GM12865 (cell line): Measurements from ENCODE around the gene DRAM2.

Experiments
- DNase-seq: peaks from one replicate; pipeline ENCODE4 v3.0.0; 2010; ENCODE audit warnings: low read depth
- H3K4me3 ChIP-seq: 2 replicates; pipeline ENCODE4 v1.5.1; 2011; ENCODE audit warnings: mild to moderate bottlenecking, low read depth, low read length, control low read depth
- TF ChIP-seq, protein P1 (sequence below): IDR thresholded peaks from 2 replicates; pipeline ENCODE4 v1.5.1; 2011; ENCODE audit warnings: low read length, control low read depth, low read depth, inconsistent platforms; ENCODE audit not compliant: insufficient read depth; ENCODE audit errors: missing control alignments

DRAM2 gene

DNA sequence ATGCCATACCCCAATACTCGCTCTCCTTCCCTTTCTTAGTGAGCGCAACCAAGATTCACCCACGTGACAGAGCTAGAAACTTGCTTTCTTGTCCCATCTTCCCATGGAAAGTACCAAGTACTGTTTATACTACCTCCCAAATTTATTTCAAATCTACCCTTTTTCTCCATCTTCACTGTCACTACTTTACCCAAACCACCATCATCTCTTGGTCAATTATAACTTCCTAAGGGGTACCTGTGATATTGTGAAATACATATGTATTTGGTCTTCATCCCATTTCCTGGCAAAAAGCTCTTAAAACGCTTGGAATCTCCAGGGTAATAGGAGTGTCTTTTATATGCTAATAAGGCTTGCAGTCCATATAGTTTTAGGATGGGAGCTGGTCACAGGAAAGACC, 8.2 kb downstream of the DRAM2 start:
- H3K4me3 ChIP-seq: no peak overlapping the region
- no peak for DNase-seq
- TF ChIP-seq, protein P1, sequence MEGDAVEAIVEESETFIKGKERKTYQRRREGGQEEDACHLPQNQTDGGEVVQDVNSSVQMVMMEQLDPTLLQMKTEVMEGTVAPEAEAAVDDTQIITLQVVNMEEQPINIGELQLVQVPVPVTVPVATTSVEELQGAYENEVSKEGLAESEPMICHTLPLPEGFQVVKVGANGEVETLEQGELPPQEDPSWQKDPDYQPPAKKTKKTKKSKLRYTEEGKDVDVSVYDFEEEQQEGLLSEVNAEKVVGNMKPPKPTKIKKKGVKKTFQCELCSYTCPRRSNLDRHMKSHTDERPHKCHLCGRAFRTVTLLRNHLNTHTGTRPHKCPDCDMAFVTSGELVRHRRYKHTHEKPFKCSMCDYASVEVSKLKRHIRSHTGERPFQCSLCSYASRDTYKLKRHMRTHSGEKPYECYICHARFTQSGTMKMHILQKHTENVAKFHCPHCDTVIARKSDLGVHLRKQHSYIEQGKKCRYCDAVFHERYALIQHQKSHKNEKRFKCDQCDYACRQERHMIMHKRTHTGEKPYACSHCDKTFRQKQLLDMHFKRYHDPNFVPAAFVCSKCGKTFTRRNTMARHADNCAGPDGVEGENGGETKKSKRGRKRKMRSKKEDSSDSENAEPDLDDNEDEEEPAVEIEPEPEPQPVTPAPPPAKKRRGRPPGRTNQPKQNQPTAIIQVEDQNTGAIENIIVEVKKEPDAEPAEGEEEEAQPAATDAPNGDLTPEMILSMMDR: no peak

DNA sequence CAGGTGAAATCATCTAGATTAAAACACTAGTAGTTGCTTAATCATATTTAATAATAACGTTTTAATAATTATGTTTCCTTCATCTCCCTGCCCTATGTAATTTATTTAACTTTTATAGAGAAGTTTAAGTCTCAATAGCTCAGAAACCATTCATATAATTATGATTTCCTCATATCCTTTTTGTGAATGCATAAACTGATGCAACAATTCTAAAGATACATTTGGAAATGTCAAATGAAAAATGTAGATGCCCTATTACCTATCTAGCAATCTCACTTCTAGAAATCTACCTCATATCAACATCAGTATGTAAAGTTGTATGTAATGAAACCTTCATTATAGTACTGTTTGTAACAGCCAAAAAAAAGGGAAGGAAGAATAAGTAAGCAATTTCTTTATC, 10.5 kb downstream of the DRAM2 start:
- H3K4me3 ChIP-seq: no peak overlapping the region; the same call in 1 of the 2 replicates
- DNase-seq: no peak
- TF ChIP-seq, protein P1: no peak

DNA sequence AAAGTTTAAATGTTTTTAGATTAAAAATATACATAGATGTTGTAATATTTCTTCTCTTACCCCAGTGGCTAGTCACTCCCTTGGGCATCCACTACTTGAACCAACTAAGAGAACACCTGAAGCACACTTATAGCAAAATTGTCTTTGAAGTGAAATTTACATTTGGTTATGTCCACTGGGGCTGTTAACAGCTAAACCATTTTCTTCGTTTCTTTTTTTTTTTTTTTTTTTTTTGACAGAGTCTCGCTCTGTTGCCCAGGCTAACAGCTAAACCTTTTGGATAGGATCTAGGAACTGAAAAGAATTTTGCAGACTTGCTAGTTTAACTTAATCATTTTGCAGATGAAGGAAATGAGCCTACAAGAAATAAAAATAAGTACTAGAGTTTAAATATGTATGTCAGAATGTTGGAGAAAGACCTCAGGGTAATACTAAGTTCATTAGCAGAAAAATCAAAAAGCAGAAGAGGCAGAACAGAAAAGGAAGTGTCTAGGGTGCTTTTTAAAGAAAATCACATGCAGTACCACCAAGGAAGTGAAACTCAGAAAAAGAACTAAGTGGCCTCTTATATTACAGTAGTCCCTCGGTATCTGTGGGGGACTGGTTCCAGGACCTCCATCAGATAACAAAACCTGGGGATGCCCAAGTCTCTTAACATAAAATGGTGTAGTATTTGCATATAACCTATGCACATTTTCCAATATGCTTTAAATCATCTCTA, 11.8 kb downstream of the DRAM2 start:
- DNase-seq: peak; percentile 81
- TF ChIP-seq, protein P1: no peak
- peak overlapping the region; percentile 45 for H3K4me3 ChIP-seq

DNA sequence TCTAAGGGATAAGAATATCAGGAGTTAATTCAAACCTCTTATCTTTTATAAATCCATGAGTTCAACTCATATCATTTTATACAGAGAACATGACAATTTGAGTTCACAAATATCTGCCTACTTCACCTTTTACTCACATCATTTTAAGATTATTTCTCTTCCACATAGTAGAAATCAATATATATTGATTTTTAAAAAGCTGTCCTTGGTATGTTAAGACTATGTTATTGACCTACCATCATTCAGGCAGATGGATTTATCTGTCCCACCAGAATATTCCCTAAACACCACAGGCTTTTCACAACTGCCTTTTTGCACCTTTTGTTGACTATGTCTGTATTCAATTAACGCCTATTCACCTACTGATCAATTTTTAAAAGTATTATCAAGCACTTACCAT, 13.5 kb downstream of the DRAM2 start:
- no peak for DNase-seq
- H3K4me3 ChIP-seq: no peak overlapping the region
- TF ChIP-seq, protein P1: no peak

DNA sequence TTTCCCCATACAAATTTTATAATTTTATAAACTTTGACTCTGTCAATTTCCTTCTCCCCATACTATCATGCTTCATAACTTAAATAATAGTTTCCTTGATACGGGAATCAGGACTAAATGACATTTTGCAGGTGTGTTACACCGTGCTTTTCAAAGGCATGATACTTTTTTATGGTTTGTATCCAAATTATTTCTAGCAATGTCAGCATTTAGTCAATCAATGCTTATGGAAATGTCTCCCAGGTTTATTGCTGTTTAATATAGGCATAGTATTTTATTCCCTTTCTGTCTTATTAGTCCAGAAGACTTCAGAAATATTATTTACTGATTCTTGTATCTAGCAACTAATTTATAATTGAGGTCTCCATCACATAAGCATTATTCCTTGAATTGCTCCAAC, 23.4 kb downstream of the DRAM2 start:
- H3K4me3 ChIP-seq: no peak overlapping the region
- no peak for DNase-seq
- TF ChIP-seq, protein P1: no peak

DNA sequence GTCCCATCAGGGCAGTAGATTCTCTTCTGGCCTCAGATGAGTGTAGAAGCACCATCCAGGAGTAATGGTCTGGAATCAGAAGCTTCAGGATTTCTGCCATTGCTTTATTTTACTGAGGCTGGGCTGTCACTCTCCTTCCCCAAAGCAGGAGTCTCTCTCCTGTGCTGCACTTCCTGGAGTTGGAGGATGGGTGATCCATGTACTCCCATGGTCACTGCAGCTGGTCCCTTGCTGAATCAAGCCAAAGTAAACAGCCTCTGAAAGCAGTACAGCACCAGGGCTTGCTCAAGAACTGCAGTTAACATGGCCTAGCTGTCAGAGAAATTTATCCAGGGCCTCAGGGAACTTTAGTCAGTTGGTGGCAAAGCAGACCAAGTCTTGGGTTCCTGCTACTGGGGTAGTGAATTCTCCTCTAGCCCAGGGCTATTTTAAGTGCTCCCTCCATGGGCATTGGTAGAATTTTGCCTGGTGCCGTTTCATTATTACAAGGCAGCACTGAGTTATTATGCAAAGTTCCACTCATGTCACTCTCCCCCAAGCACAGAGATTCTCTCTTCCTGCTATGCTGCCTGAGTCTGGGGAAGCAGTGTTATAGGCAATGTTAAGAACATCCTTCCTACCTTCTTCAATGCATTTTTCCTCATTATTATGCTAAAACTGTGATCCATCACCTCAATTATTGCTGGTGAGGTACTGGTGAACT, 29.5 kb downstream of the DRAM2 start:
- TF ChIP-seq, protein P1: no peak
- no peak for DNase-seq
- H3K4me3 ChIP-seq: no peak overlapping the region
